Peyer's patch (tissue), 4 donors: Measurements from ENCODE around the gene PLA2G4E. TPM values are rescaled to one million over a fixed set of nuclear protein-coding genes. Genes with fewer than 3 reads are reported as not detected.

ENCODE experiments used
- DNase-seq, 3 donors: peaks; one replicate each; pipeline ENCODE4 v3.0.0-alpha.2; 2017 to 2019
- H3K27ac ChIP-seq, 4 donors: fragments of 200-600 bp; sonication (generic); one replicate each; pipeline ENCODE4 v1.5.1; 2016 to 2019
- H3K27me3 ChIP-seq, 2 donors: fragments of 200-600 bp; sonication (generic); one replicate each; pipeline ENCODE4 v1.5.1; 2019
- H3K36me3 ChIP-seq, 3 donors: fragments of 200-600 bp; sonication (generic); one replicate each; pipeline ENCODE4 v1.5.1; 2016 to 2019
- H3K4me1 ChIP-seq, 4 donors: fragments of 200-600 bp; sonication (generic); one replicate each; pipeline ENCODE4 v1.5.1; 2016 to 2019
- H3K4me3 ChIP-seq, 4 donors: fragments of 200-600 bp; sonication (generic); 1 replicate in 3 of 4; 2 replicates in 1 of 4; pipeline ENCODE4 v1.5.1; 2016 to 2019; ENCODE audit warnings: mild to moderate bottlenecking in 1 of 4
- H3K9me3 ChIP-seq, 4 donors: fragments of 200-600 bp; sonication (generic); one replicate each; pipeline ENCODE4 v1.5.1; 2016 to 2019; ENCODE audit warnings: mild to moderate bottlenecking in 1 of 4
- CTCF ChIP-seq, 6 experiments: fragments of 450-650 bp in 4 of 6; fragments of 200-600 bp in 2 of 6; sonication (generic) in 1 of 6; IDR thresholded peaks; one replicate each; pipeline ENCODE4 v1.5.1; 2017 to 2019; ENCODE audit warnings: antibody characterized with exemption in 6 of 6, mild to moderate bottlenecking in 3 of 6, moderate library complexity in 1 of 6
- POLR2A ChIP-seq, 2 donors: fragments of 450-650 bp; IDR thresholded peaks; one replicate each; pipeline ENCODE4 v1.5.1; 2017; ENCODE audit warnings: antibody characterized with exemption in 2 of 2, mild to moderate bottlenecking in 2 of 2, moderate library complexity in 2 of 2
- total RNA-seq, 4 donors: library from RNA; depleted of rRNA; stranded (reverse); fragments of >200 nt; gene quantifications; one replicate each; pipeline ENCODE4 v1.1.0, GENCODE V29; 2016

Gene PLA2G4E
- total RNA-seq, 4 donors from 2014 or later, result 1.5 TPM; not detected in 3

- no peak overlapping the region for H3K27ac ChIP-seq
- no peak for DNase-seq
- no peaks in the 10 kb centered on the region for H3K36me3 ChIP-seq
- no peaks in the 10 kb centered on the region for H3K9me3 ChIP-seq
- no peak overlapping the region for H3K4me3 ChIP-seq
- H3K4me1 ChIP-seq, result peaks cover 0 to 6% (median 0%) of the 10 kb centered on the region in 4 donors
- no peak for TF ChIP-seq POLR2A (IDR thresholded peaks at IDR 0.05)
- H3K27me3 ChIP-seq, result no peaks in the 10 kb centered on the region
Observed at GRCh38 chr15:42007386-42007785, 13.5 kb downstream of the PLA2G4E start.

GRCh38 chr15:42002333-42002732 lies 18.5 kb downstream of the PLA2G4E start:
- no peak for TF ChIP-seq POLR2A (IDR thresholded peaks at IDR 0.05)
- no peak for TF ChIP-seq CTCF (IDR thresholded peaks at IDR 0.05)
- Histone ChIP-seq H3K4me3 (no peak overlapping the region), H3K27me3 (no peaks in the 10 kb centered on the region), H3K9me3 (no peaks in the 10 kb centered on the region), H3K27ac (no peak overlapping the region), H3K36me3 (no peaks in the 10 kb centered on the region), H3K4me1 (no peaks in the 10 kb centered on the region)
- DNase-seq, result no peak

- H3K4me1 ChIP-seq, result no peaks in the 10 kb centered on the region
- H3K36me3 ChIP-seq, result no peaks in the 10 kb centered on the region
- no peaks in the 10 kb centered on the region for H3K27me3 ChIP-seq
- no peak overlapping the region for H3K4me3 ChIP-seq
- TF ChIP-seq POLR2A (IDR thresholded peaks at IDR 0.05) (no peak), CTCF (IDR thresholded peaks at IDR 0.05) (no peak)
- DNase-seq, result no peak
- no peaks in the 10 kb centered on the region for H3K9me3 ChIP-seq
- H3K27ac ChIP-seq, result no peak overlapping the region
Observed at GRCh38 chr15:42001236-42001635, 19.6 kb downstream of the PLA2G4E start.

GRCh38 chr15:41999290-42000285 lies 21.3 kb downstream of the PLA2G4E start:
- TF ChIP-seq CTCF (IDR thresholded peaks at IDR 0.05) (no peak), POLR2A (IDR thresholded peaks at IDR 0.05) (no peak)
- Histone ChIP-seq H3K4me1 (no peaks in the 10 kb centered on the region), H3K36me3 (no peaks in the 10 kb centered on the region), H3K27me3 (no peaks in the 10 kb centered on the region), H3K4me3 (no peak overlapping the region), H3K9me3 (no peaks in the 10 kb centered on the region), H3K27ac (no peak overlapping the region)
- DNase-seq, result no peak

- DNase-seq, result no peak
- Histone ChIP-seq H3K27me3 (no peaks in the 10 kb centered on the region), H3K9me3 (no peaks in the 10 kb centered on the region), H3K4me1 (no peaks in the 10 kb centered on the region), H3K36me3 (no peaks in the 10 kb centered on the region), H3K4me3 (no peak overlapping the region), H3K27ac (no peak overlapping the region)
- TF ChIP-seq CTCF (IDR thresholded peaks at IDR 0.05) (no peak), POLR2A (IDR thresholded peaks at IDR 0.05) (no peak)
Observed at GRCh38 chr15:41997845-41998244, 23.0 kb downstream of the PLA2G4E start.

- Histone ChIP-seq H3K36me3 (no peaks in the 10 kb centered on the region), H3K4me1 (no peaks in the 10 kb centered on the region), H3K4me3 (no peak overlapping the region), H3K27ac (no peak overlapping the region), H3K9me3 (no peaks in the 10 kb centered on the region), H3K27me3 (no peaks in the 10 kb centered on the region)
- DNase-seq, result no peak
- TF ChIP-seq POLR2A (IDR thresholded peaks at IDR 0.05) (no peak), CTCF (IDR thresholded peaks at IDR 0.05) (no peak)
Observed at GRCh38 chr15:41996921-41997592, 23.8 kb downstream of the PLA2G4E start.
